SK-N-SH treated with all-trans-retinoic acid at 6 μM for 48 hours (cell line): ENCODE results near the gene DBNDD1.

ENCODE experiments used
- ATAC-seq: fragments of 200-7000 bp; cut with Tn5 transposase; 3 replicates; pipeline ENCODE4 v1.9.1; 2020; ENCODE audit warnings: mild to moderate bottlenecking, moderate library complexity
- ARNTL ChIP-seq: fragments of 450-650 bp; formaldehyde crosslinking; IDR thresholded peaks from 2 replicates; pipeline ENCODE4 v1.5.0; 2020; ENCODE audit warnings: low read depth, mild to moderate bottlenecking, moderate library complexity, borderline replicate concordance
- BACH2 ChIP-seq: fragments of 250-450 bp; sonication (Bioruptor Pico); IDR thresholded peaks from 2 replicates; pipeline ENCODE4 v1.9.0; 2021; ENCODE audit warnings: mild to moderate bottlenecking, borderline replicate concordance
- CSDC2 ChIP-seq: fragments of 250-450 bp; sonication (Bioruptor Pico); IDR thresholded peaks from 2 replicates; pipeline ENCODE4 v1.5.0; 2020; ENCODE audit warnings: mild to moderate bottlenecking, moderate library complexity
- CSRNP3 ChIP-seq: fragments of 250-450 bp; sonication (Bioruptor Pico); IDR thresholded peaks from 2 replicates; pipeline ENCODE4 v1.5.1; 2021; ENCODE audit warnings: mild to moderate bottlenecking, moderate library complexity
- ESRRG ChIP-seq: fragments of 250-450 bp; sonication (Bioruptor Pico); IDR thresholded peaks from 2 replicates; pipeline ENCODE4 v1.6.1; 2021; ENCODE audit warnings: mild to moderate bottlenecking
- GLIS3 ChIP-seq: fragments of 250-450 bp; sonication (Bioruptor Pico); IDR thresholded peaks from 2 replicates; pipeline ENCODE4 v1.5.0; 2020; ENCODE audit warnings: mild to moderate bottlenecking, moderate library complexity
- ISL1 ChIP-seq: fragments of 250-450 bp; sonication (Bioruptor Pico); IDR thresholded peaks from 2 replicates; pipeline ENCODE4 v2.1.2; 2022; ENCODE audit warnings: mild to moderate bottlenecking, moderate library complexity
- OSR1 ChIP-seq: fragments of 250-450 bp; sonication (Bioruptor Pico); IDR thresholded peaks from 2 replicates; pipeline ENCODE4 v1.8.0; 2022; ENCODE audit warnings: moderate library complexity, mild to moderate bottlenecking, inconsistent platforms
- PATZ1 ChIP-seq: fragments of 250-450 bp; sonication (Bioruptor Pico); IDR thresholded peaks from 2 replicates; pipeline ENCODE4 v1.8.0; 2020; ENCODE audit warnings: mild to moderate bottlenecking, moderate library complexity, borderline replicate concordance
- POU6F1 ChIP-seq: fragments of 250-450 bp; sonication (Bioruptor Pico); IDR thresholded peaks from 2 replicates; pipeline ENCODE4 v1.8.0; 2021; ENCODE audit warnings: low read depth, mild to moderate bottlenecking, moderate library complexity, borderline replicate concordance
- PPARA ChIP-seq: fragments of 250-450 bp; sonication (Bioruptor Pico); IDR thresholded peaks from 2 replicates; pipeline ENCODE4 v1.5.0; 2020; ENCODE audit warnings: mild to moderate bottlenecking, borderline replicate concordance
- RARB ChIP-seq: fragments of 250-450 bp; sonication (Bioruptor Pico); IDR thresholded peaks from 2 replicates; pipeline ENCODE4 v1.8.0; 2021; ENCODE audit warnings: mild to moderate bottlenecking, moderate library complexity
- SNAI2 ChIP-seq: fragments of 250-450 bp; sonication (Bioruptor Pico); IDR thresholded peaks from 2 replicates; pipeline ENCODE4 v1.5.0; 2020; ENCODE audit warnings: mild to moderate bottlenecking, moderate library complexity
- TCF4 ChIP-seq: fragments of 250-450 bp; sonication (Bioruptor Pico); IDR thresholded peaks from 2 replicates; pipeline ENCODE4 v1.8.0; 2021; ENCODE audit warnings: mild to moderate bottlenecking, moderate library complexity, borderline replicate concordance
- TOX ChIP-seq: fragments of 250-450 bp; sonication (Bioruptor Pico); IDR thresholded peaks from 2 replicates; pipeline ENCODE4 v1.8.0; 2021; ENCODE audit warnings: mild to moderate bottlenecking, moderate library complexity, borderline replicate concordance
- TSHZ2 ChIP-seq: fragments of 250-450 bp; sonication (Bioruptor Pico); IDR thresholded peaks from 2 replicates; pipeline ENCODE4 v1.5.0; 2020; ENCODE audit warnings: mild to moderate bottlenecking, moderate library complexity
- ZC3H10 ChIP-seq: fragments of 250-450 bp; sonication (Bioruptor Pico); IDR thresholded peaks from 2 replicates; pipeline ENCODE4 v1.5.1; 2021; ENCODE audit warnings: mild to moderate bottlenecking, moderate library complexity
- ZFP3 ChIP-seq: fragments of 250-450 bp; sonication (Bioruptor Pico); IDR thresholded peaks from 2 replicates; pipeline ENCODE4 v1.5.0; 2020; ENCODE audit warnings: mild to moderate bottlenecking, moderate library complexity
- ZFP30 ChIP-seq: fragments of 450-650 bp; formaldehyde crosslinking; IDR thresholded peaks from 2 replicates; pipeline ENCODE4 v1.5.0; 2022; ENCODE audit warnings: mild to moderate bottlenecking, moderate library complexity
- ZNF565 ChIP-seq: fragments of 450-650 bp; formaldehyde crosslinking; conservative IDR thresholded peaks from 2 replicates; pipeline ENCODE4 v1.5.0; 2020; ENCODE audit warnings: low read depth, mild to moderate bottlenecking, moderate library complexity
- ZNF70 ChIP-seq: fragments of 450-650 bp; formaldehyde crosslinking; IDR thresholded peaks from 2 replicates; pipeline ENCODE4 v1.5.0; 2020; ENCODE audit warnings: mild to moderate bottlenecking, moderate library complexity
- ZNF8 ChIP-seq: fragments of 450-650 bp; formaldehyde crosslinking; IDR thresholded peaks from 2 replicates; pipeline ENCODE4 v1.5.0; 2020; ENCODE audit warnings: mild to moderate bottlenecking, moderate library complexity

Gene DBNDD1

GRCh38 chr16:89990799-89991198, 28.5 kb downstream of the DBNDD1 start:
- TF ChIP-seq PATZ1 (CRISPR knock-in tag) (no peak), ZFP30 (CRISPR knock-in tag) (no peak), TCF4 (no peak), OSR1 (no peak), ZNF8 (CRISPR knock-in tag) (no peak), ZFP3 (CRISPR knock-in tag) (no peak), RARB (CRISPR knock-in tag) (no peak), SNAI2 (CRISPR knock-in tag) (no peak), ZNF565 (CRISPR knock-in tag) (no peak), ARNTL (no peak), TOX (CRISPR knock-in tag) (no peak), CSDC2 (CRISPR knock-in tag) (no peak), GLIS3 (no peak), PPARA (CRISPR knock-in tag) (no peak), ZC3H10 (CRISPR knock-in tag) (no peak), ESRRG (CRISPR knock-in tag) (no peak), BACH2 (CRISPR knock-in tag) (no peak), CSRNP3 (CRISPR knock-in tag) (no peak)
- ATAC-seq: no peak

GRCh38 chr16:89988951-89989350, 30.3 kb downstream of the DBNDD1 start:
- TF ChIP-seq ZNF70 (CRISPR knock-in tag) (no peak), PPARA (CRISPR knock-in tag) (no peak), BACH2 (CRISPR knock-in tag) (no peak), POU6F1 (CRISPR knock-in tag) (no peak), TOX (CRISPR knock-in tag) (no peak)
- no peak for ATAC-seq

- TF ChIP-seq ISL1 (CRISPR knock-in tag) (no peak), ARNTL (no peak), PPARA (CRISPR knock-in tag) (no peak), ZNF70 (CRISPR knock-in tag) (no peak), OSR1 (no peak), ZFP30 (CRISPR knock-in tag) (no peak), ZNF565 (CRISPR knock-in tag) (no peak), SNAI2 (CRISPR knock-in tag) (no peak), ESRRG (CRISPR knock-in tag) (no peak), PATZ1 (CRISPR knock-in tag) (no peak), ZNF8 (CRISPR knock-in tag) (no peak), GLIS3 (no peak), TOX (CRISPR knock-in tag) (no peak), CSRNP3 (CRISPR knock-in tag) (no peak), TCF4 (no peak), BACH2 (CRISPR knock-in tag) (no peak), CSDC2 (CRISPR knock-in tag) (no peak), TSHZ2 (no peak)
- no peak for ATAC-seq
Measured at GRCh38 chr16:89987169-89987568, 32.1 kb downstream of the DBNDD1 start.
